BE2C (cell line): ENCODE results near the gene FAM133A.

Experiments used
- DNase-seq: peaks from one replicate; pipeline ENCODE4 v3.0.0-alpha.2; 2020
- H3K27me3 ChIP-seq: fragments of 250-450 bp; sonication (Bioruptor Pico); 2 replicates; pipeline ENCODE4 v1.5.1; 2020; ENCODE audit warnings: mild to moderate bottlenecking
- H3K36me3 ChIP-seq: fragments of 250-450 bp; sonication (Bioruptor Pico); 2 replicates; pipeline ENCODE4 v1.5.1; 2020; ENCODE audit warnings: mild to moderate bottlenecking
- H3K4me1 ChIP-seq: fragments of 250-450 bp; sonication (Bioruptor Pico); 2 replicates; pipeline ENCODE4 v1.5.1; 2020
- H3K4me3 ChIP-seq: 2 replicates; pipeline ENCODE4 v1.5.1; 2011; ENCODE audit warnings: low read depth, low read length
- H3K9me3 ChIP-seq: fragments of 250-450 bp; sonication (Bioruptor Pico); 2 replicates; pipeline ENCODE4 v1.5.1; 2020
- CTCF ChIP-seq: IDR thresholded peaks from 2 replicates; pipeline ENCODE4 v1.5.1; 2012; ENCODE audit warnings: mild to moderate bottlenecking, low read depth, low read length

Gene FAM133A

DNA sequence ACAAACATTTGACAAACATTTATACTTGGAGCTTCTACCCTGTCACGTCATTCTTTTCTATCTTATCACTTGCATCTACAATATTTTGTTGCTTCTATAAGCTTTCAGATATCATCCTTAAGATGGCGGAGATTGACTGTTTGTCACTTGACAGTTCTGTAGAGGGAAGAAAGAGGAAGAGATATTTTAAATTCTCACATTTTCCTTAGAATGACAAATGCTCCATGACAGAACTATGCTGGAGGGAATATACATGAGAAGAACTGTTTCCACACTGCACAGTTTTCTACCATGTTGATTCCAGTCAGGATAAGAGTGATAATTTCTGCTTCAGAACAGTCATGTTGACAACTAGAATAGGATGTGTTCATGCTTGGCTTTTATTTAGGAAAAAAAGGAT is 29.7 kb downstream of the FAM133A start:
- no peaks in the 10 kb centered on the region for H3K27me3 ChIP-seq
- TF ChIP-seq CTCF: no peak
- DNase-seq: no peak
- H3K9me3 ChIP-seq: no peaks in the 10 kb centered on the region
- no peaks in the 10 kb centered on the region for H3K36me3 ChIP-seq
- no peaks in the 10 kb centered on the region for H3K4me1 ChIP-seq
- no peak overlapping the region for H3K4me3 ChIP-seq

GRCh38 chrX:93711076-93711475 is 37.1 kb downstream of the FAM133A start:
- TF ChIP-seq CTCF: no peak
- Histone ChIP-seq H3K4me1 (no peaks in the 10 kb centered on the region), H3K4me3 (no peak overlapping the region), H3K27me3 (no peaks in the 10 kb centered on the region), H3K36me3 (no peaks in the 10 kb centered on the region), H3K9me3 (no peaks in the 10 kb centered on the region)
- DNase-seq: no peak

DNA sequence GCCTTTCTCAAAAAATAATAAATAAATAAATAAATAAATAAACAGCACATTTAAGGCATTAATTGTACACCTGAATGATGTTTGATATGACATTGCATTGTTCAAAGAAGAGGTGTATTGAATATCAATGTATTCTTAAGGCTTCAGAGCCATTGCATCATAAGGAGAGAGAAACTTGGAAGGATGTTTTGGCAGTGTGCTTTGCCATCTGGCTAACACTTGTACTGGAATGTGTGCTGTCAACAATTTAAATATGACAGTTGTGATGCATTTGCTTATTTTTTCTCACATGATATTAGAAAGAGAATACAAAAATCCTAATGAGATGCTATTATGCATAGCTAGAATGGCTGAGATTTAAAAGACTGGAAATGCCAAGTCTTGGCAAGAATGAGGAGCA is 67.8 kb downstream of the FAM133A start:
- H3K9me3 ChIP-seq: no peaks in the 10 kb centered on the region
- no peaks in the 10 kb centered on the region for H3K27me3 ChIP-seq
- H3K4me3 ChIP-seq: no peak overlapping the region
- no peak for TF ChIP-seq CTCF
- DNase-seq: no peak
- no peaks in the 10 kb centered on the region for H3K36me3 ChIP-seq
- H3K4me1 ChIP-seq: no peaks in the 10 kb centered on the region

DNA sequence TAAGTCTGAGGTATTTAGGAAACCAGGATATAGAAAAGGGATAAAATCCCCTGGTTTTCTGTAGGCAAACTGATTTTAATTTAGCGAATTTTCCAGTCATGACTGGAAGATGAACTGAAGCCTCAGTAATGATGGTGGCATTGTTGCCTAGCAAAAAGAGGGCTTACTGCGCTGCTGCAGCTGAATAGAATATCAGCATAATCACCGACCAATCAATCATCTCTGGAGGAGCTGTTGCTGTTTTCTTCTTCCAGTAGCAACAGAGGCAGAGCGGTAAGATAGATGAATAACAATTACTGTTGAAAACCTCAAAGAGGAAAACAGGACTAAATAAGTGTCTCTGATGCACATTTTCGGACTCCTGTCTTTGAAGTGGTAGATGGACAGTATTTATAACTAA is 86.2 kb downstream of the FAM133A start:
- H3K27me3 ChIP-seq: no peaks in the 10 kb centered on the region
- TF ChIP-seq CTCF: no peak

More for the DNA sequence above, 86.2 kb downstream of the FAM133A start:
- Histone ChIP-seq H3K4me3 (no peak overlapping the region), H3K4me1 (no peaks in the 10 kb centered on the region), H3K36me3 (no peaks in the 10 kb centered on the region), H3K9me3 (no peaks in the 10 kb centered on the region)
- DNase-seq: no peak
